HL-60 (cell line): ENCODE data around the gene ATP8B4.

Experiments used
- DNase-seq, 2 experiments: peaks; one replicate each; pipeline ENCODE4 v3.0.0-alpha.2; 2010 to 2020; ENCODE audit warnings: low read depth in 1 of 2, low spot score in 1 of 2
- H3K27ac ChIP-seq: fragments of 250-450 bp; sonication (Bioruptor Pico); replicated peaks from 2 replicates; pipeline ENCODE4 v1.5.1; 2020; ENCODE audit warnings: mild to moderate bottlenecking, moderate library complexity
- H3K27me3 ChIP-seq: fragments of 250-450 bp; sonication (Bioruptor Pico); 2 replicates; pipeline ENCODE4 v1.5.1; 2021; ENCODE audit warnings: mild to moderate bottlenecking, moderate library complexity; ENCODE audit not compliant: insufficient read depth, poor library complexity, severe bottlenecking
- H3K4me3 ChIP-seq: replicated peaks from 2 replicates; pipeline ENCODE4 v1.5.1; 2011; ENCODE audit warnings: mild to moderate bottlenecking, control low read depth, low read length; ENCODE audit not compliant: insufficient read depth
- GABPA ChIP-seq: IDR thresholded peaks from 2 replicates; pipeline ENCODE4 v1.6.1; 2012; ENCODE audit warnings: low read depth
- POLR2AphosphoS5 ChIP-seq: IDR thresholded peaks from 2 replicates; pipeline ENCODE4 v1.6.1; 2012; ENCODE audit warnings: low read depth
- SPI1 ChIP-seq: IDR thresholded peaks from 2 replicates; pipeline ENCODE4 v1.6.1; 2012; ENCODE audit warnings: low read depth, mild to moderate bottlenecking, borderline replicate concordance
- TF ChIP-seq, protein P1 (sequence below): IDR thresholded peaks from one replicate; pipeline ENCODE4 v1.5.1; 2011; ENCODE audit warnings: low read length, control low read depth, inconsistent platforms; ENCODE audit not compliant: insufficient read depth
- TF ChIP-seq, protein P2 (sequence below): IDR thresholded peaks from 2 replicates; pipeline ENCODE4 v1.6.1; 2012; ENCODE audit warnings: low read depth; ENCODE audit not compliant: insufficient replicate concordance

The ATP8B4 gene

DNA sequence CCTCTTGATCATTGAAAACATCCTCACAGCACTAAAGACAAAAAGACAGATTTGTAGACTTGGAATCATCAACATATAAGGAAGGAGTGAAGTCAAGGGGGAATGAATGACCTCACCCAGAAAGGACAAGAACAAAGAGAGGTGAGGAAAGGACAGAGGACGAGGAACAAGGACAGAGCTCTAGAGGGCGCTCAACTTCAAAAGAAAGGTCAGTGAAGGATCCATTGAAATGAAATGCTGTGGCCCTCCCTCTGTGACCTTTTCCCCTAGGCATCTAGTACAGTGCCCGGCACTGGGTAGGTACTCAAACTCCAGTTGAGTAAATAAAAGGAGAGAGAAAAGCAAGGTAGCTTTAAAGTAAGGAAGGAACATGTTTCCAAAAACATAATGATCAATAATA lies 2.6 kb downstream of the ATP8B4 start:
- peak overlapping the region; percentile 97 for H3K27ac ChIP-seq
- peak overlapping the region; percentile 42 for H3K4me3 ChIP-seq
- TF ChIP-seq, protein P1, sequence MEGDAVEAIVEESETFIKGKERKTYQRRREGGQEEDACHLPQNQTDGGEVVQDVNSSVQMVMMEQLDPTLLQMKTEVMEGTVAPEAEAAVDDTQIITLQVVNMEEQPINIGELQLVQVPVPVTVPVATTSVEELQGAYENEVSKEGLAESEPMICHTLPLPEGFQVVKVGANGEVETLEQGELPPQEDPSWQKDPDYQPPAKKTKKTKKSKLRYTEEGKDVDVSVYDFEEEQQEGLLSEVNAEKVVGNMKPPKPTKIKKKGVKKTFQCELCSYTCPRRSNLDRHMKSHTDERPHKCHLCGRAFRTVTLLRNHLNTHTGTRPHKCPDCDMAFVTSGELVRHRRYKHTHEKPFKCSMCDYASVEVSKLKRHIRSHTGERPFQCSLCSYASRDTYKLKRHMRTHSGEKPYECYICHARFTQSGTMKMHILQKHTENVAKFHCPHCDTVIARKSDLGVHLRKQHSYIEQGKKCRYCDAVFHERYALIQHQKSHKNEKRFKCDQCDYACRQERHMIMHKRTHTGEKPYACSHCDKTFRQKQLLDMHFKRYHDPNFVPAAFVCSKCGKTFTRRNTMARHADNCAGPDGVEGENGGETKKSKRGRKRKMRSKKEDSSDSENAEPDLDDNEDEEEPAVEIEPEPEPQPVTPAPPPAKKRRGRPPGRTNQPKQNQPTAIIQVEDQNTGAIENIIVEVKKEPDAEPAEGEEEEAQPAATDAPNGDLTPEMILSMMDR, result peak; percentile 46
- TF ChIP-seq POLR2AphosphoS5, result no peak
- no peaks in the 10 kb centered on the region for H3K27me3 ChIP-seq
- peak in 1 of 2 experiments; percentile 90 for DNase-seq

- TF ChIP-seq SPI1 (peak; percentile 97), POLR2AphosphoS5 (peak; percentile 79)
- TF ChIP-seq, protein P2, sequence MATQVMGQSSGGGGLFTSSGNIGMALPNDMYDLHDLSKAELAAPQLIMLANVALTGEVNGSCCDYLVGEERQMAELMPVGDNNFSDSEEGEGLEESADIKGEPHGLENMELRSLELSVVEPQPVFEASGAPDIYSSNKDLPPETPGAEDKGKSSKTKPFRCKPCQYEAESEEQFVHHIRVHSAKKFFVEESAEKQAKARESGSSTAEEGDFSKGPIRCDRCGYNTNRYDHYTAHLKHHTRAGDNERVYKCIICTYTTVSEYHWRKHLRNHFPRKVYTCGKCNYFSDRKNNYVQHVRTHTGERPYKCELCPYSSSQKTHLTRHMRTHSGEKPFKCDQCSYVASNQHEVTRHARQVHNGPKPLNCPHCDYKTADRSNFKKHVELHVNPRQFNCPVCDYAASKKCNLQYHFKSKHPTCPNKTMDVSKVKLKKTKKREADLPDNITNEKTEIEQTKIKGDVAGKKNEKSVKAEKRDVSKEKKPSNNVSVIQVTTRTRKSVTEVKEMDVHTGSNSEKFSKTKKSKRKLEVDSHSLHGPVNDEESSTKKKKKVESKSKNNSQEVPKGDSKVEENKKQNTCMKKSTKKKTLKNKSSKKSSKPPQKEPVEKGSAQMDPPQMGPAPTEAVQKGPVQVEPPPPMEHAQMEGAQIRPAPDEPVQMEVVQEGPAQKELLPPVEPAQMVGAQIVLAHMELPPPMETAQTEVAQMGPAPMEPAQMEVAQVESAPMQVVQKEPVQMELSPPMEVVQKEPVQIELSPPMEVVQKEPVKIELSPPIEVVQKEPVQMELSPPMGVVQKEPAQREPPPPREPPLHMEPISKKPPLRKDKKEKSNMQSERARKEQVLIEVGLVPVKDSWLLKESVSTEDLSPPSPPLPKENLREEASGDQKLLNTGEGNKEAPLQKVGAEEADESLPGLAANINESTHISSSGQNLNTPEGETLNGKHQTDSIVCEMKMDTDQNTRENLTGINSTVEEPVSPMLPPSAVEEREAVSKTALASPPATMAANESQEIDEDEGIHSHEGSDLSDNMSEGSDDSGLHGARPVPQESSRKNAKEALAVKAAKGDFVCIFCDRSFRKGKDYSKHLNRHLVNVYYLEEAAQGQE, result no peak
- peak overlapping the region; percentile 37 for H3K4me3 ChIP-seq
- peak; percentile 91 to 92 for DNase-seq
Observed at GRCh38 chr15:50113992-50114780, 4.8 kb downstream of the ATP8B4 start.

GRCh38 chr15:50113187-50113505 lies 5.9 kb downstream of the ATP8B4 start:
- H3K4me3 ChIP-seq, result peak overlapping the region; percentile 37
- H3K27ac ChIP-seq, result peak overlapping the region; percentile 97
- TF ChIP-seq POLR2AphosphoS5, result no peak; the same call in none of the 2 replicates
- TF ChIP-seq, protein P1, result no peak
- TF ChIP-seq, protein P2, result no peak
- no peak for TF ChIP-seq GABPA
- no peak for TF ChIP-seq SPI1
- no peaks in the 10 kb centered on the region for H3K27me3 ChIP-seq
- peak in 1 of 2 experiments; percentile 50 for DNase-seq

More at GRCh38 chr15:50113992-50114780, 4.8 kb downstream of the ATP8B4 start:
- Histone ChIP-seq H3K27me3 (no peaks in the 10 kb centered on the region), H3K27ac (peak overlapping the region; percentile 97)

DNA sequence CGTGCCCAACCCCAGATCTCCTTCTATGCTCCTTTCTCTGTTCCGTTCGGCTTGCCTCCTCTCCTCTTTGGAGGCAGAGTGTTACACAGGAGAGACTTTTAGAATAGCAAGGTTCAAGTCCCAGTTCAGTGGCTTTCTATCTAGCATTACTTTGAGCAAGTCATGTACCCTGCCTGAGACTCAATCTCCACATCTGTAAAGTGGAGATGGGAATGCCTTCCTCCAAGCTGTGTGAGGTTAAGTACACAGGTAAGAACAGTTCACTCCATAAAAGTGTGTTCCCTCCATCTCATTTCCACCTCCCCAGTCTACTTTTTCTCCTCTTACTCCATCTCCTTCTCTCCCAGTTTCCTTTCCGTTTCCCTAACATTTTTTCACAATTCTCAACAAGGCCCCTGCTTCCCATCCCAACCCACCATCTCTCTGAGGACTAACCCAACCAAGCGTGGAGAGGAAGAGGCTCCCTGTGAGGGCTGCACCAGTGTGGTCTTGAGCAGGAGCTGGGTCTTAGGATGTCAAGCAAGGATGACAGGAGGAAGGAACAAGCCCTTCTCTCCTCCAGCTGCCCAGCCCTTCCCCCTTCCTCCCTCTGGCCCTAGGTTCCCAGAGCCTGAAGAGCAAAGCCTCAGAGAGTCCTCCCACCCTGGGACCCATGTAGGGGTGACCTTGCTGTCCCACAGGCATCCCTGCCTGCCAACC lies 6.4 kb downstream of the ATP8B4 start:
- H3K4me3 ChIP-seq, result peak overlapping the region; percentile 37
- peak; percentile 28; the same call in 1 of the 2 replicates for TF ChIP-seq SPI1
- TF ChIP-seq GABPA, result no peak
- TF ChIP-seq, protein P2, result peak; percentile 37
- TF ChIP-seq, protein P1, result no peak
- DNase-seq, result peak in 1 of 2 experiments; percentile 64
- H3K27me3 ChIP-seq, result no peaks in the 10 kb centered on the region
- H3K27ac ChIP-seq, result peak overlapping the region; percentile 97
